Memory B cell (primary cell): Measurements from ENCODE around the gene RBM25.
A peak's percentile ranks its signal among the peaks of the same experiment; 100 is the strongest.
"Not testable (repeated sequence)": the region's sequence is repeated elsewhere in the genome, so short reads cannot be mapped to it uniquely, and the experiment has no call there.

Experiments
- ATAC-seq: fragments of 150-1000 bp; cut with Tn5 transposase; 2 replicates; pipeline ENCODE4 v1.10.0; 2021; ENCODE audit warnings: low read depth, mild to moderate bottlenecking, moderate library complexity
- DNase-seq, 2 donors: peaks; one replicate each; pipeline ENCODE4 v3.0.0; 2022; ENCODE audit warnings: low spot score in 2 of 2
- H3K27ac Mint-ChIP-seq: one replicate; pipeline ENCODE4 v1.8.0; 2022; ENCODE audit warnings: mild to moderate bottlenecking, moderate library complexity, mixed read lengths
- H3K27me3 Mint-ChIP-seq: one replicate; pipeline ENCODE4 v1.8.0; 2022; ENCODE audit warnings: mixed read lengths
- H3K36me3 Mint-ChIP-seq: one replicate; pipeline ENCODE4 v1.8.0; 2022; ENCODE audit warnings: mild to moderate bottlenecking, mixed read lengths
- H3K4me1 Mint-ChIP-seq: one replicate; pipeline ENCODE4 v1.8.0; 2022; ENCODE audit warnings: mixed read lengths
- H3K4me3 Mint-ChIP-seq: one replicate; pipeline ENCODE4 v1.8.0; 2022; ENCODE audit warnings: mild to moderate bottlenecking, moderate library complexity, mixed read lengths
- H3K9me3 Mint-ChIP-seq: one replicate; pipeline ENCODE4 v1.8.0; 2022; ENCODE audit warnings: mixed read lengths

The RBM25 gene

GRCh38 chr14:73168274-73168673, 109.9 kb downstream of the RBM25 start:
- Mint-ChIP-seq H3K27me3 (no peaks in the 10 kb centered on the region), H3K36me3 (peaks cover 40% of the 10 kb centered on the region), H3K4me1 (peaks cover 2% of the 10 kb centered on the region), H3K4me3 (no peak overlapping the region), H3K27ac (no peak overlapping the region), H3K9me3 (no peaks in the 10 kb centered on the region)
- ATAC-seq (no peak), DNase-seq (no peak)

- Mint-ChIP-seq H3K4me1 (peaks cover 2% of the 10 kb centered on the region), H3K9me3 (no peaks in the 10 kb centered on the region), H3K27ac (peak overlapping the region; percentile 28), H3K27me3 (no peaks in the 10 kb centered on the region), H3K4me3 (no peak overlapping the region), H3K36me3 (peaks cover 39% of the 10 kb centered on the region)
- no peak for DNase-seq
- ATAC-seq, result no peak
These were observed 110.4 kb downstream of the RBM25 start for GRCh38 chr14:73168691-73169090.

GRCh38 chr14:73169855-73170254, 111.5 kb downstream of the RBM25 start:
- not testable (repeated sequence) for DNase-seq, H3K4me3 Mint-ChIP-seq, H3K9me3 Mint-ChIP-seq, ATAC-seq, H3K4me1 Mint-ChIP-seq, H3K27ac Mint-ChIP-seq, H3K27me3 Mint-ChIP-seq
- H3K36me3 Mint-ChIP-seq, result peaks cover 39% of the 10 kb centered on the region

- no peak overlapping the region for H3K27ac Mint-ChIP-seq
These were observed 112.4 kb downstream of the RBM25 start for GRCh38 chr14:73170686-73171085.

GRCh38 chr14:73172500-73172899, 114.2 kb downstream of the RBM25 start:
- Mint-ChIP-seq H3K4me1 (peaks cover 2% of the 10 kb centered on the region), H3K27ac (peak overlapping the region; percentile 62), H3K4me3 (no peak overlapping the region), H3K36me3 (peaks cover 41% of the 10 kb centered on the region), H3K27me3 (no peaks in the 10 kb centered on the region), H3K9me3 (no peaks in the 10 kb centered on the region)
- no peak for ATAC-seq
- no peak for DNase-seq

More at GRCh38 chr14:73170686-73171085, 112.4 kb downstream of the RBM25 start:
- Mint-ChIP-seq H3K36me3 (peaks cover 39% of the 10 kb centered on the region), H3K4me3 (no peak overlapping the region), H3K4me1 (peaks cover 2% of the 10 kb centered on the region), H3K27me3 (no peaks in the 10 kb centered on the region), H3K9me3 (no peaks in the 10 kb centered on the region)
- no peak for ATAC-seq
- no peak for DNase-seq

GRCh38 chr14:73173092-73173735, 114.9 kb downstream of the RBM25 start:
- H3K9me3 Mint-ChIP-seq, result no peaks in the 10 kb centered on the region
- no peak overlapping the region for H3K4me3 Mint-ChIP-seq
- DNase-seq (peak in 1 of 2 donors; percentile 7), ATAC-seq (peak; percentile 55)
- H3K27me3 Mint-ChIP-seq, result no peaks in the 10 kb centered on the region
- peaks cover 2% of the 10 kb centered on the region for H3K4me1 Mint-ChIP-seq
- H3K36me3 Mint-ChIP-seq, result peaks cover 42% of the 10 kb centered on the region
- no peak overlapping the region for H3K27ac Mint-ChIP-seq
